Measurements from ENCODE around the gene CHCHD3.

Gene CHCHD3

DNA sequence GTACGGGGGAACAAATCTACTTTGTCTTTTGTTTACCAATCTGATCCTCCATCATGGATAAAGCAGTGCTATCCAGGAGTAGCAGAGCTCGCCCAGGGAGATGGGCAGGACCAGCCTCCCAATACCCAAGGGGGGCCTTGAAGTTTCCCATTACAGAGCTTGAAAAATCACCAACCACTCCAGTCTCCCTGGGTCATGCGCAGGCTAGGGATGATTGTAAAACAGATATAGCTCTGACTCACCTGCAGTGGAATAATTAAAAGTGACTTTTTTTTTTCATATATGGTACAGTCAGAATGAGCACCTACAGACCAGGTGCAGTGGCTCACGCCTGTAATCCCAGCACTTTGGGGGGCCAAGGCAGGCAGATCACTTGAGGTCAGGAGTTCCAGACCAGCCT lies 301.1 kb downstream of the CHCHD3 start:
- FAIRE-seq (no peak), DNase-seq (ENCODE audit: low spot score) (no peak)

DNA sequence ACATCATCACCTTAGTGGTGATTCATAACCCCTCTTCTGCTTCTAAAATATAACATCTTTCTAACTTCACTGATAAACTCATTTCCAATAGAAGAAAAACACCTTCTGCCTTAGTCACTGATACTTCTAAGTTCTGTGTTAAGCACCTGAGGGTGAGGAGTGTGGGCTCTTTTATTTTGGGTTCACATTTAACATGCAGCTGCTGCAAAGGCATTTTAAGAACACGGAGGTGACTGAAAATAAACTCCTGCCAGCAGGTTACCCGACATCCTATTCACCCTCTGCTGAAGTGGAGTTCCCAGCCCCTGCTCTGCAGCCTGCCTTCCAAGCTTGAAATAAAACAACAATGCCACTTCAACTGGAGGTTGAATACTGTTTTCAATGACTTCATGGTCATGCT lies 302.7 kb downstream of the CHCHD3 start:
- no peak for FAIRE-seq
- DNase-seq (ENCODE audit: low spot score), result no peak

DNA sequence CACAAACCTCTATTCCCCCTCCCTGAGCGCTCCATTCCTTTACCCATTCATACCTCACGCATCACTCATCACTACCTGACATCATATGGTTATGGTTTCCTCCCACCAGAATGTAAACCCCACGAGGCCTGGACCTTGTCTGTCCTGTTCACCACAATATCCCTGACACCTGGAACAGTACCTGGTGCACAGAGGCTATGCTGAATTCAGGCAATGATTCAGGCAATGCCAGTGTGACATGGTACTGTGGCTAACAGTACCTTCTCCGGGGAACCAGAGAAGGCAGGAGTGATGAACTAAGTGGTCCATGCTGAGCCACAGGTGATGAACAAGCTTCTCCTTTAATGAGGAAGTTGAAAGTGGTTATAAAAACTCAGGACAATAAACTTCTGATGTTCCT lies 303.1 kb downstream of the CHCHD3 start:
- DNase-seq (ENCODE audit: low spot score) (no peak), FAIRE-seq (no peak)

DNA sequence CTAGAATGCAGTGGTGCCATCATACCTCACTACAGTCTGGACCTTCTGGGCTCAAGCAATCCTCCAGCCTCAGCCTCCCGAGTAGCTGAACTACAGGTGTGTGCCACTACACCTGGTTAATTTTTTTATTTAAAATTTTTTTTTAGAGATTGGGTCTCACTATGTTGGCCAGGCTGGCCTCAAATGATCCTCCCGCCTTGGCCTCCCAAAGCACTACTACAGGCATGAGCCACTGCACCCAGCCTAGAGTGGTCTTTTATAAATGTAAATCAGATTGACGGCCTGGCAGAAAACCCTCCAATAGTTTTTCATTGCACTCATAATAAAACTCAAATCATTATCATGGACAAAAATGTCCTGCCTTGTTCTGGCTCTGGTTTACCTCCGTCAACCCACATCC lies 303.9 kb downstream of the CHCHD3 start:
- DNase-seq (ENCODE audit: low spot score) (no peak), FAIRE-seq (no peak)

DNA sequence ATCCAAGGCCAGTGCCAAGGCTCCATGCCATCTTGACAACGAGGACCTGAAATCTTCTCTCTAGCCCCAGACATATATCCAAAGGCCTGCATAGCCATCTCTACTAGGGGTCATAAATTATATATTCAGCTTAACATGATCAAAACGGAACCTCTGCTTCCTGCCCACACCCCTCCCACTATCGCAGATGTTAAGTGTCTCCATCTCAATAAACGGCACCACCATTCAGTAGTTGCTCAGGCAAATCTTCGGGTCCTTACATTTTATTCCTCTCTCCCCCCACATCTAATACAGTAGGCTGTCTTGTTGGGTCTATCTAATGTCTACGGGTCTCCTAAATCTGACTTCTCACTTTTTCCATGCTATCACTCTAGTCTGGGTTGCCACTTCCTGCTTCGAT lies 304.5 kb downstream of the CHCHD3 start:
- DNase-seq (ENCODE audit: low spot score) (no peak), FAIRE-seq (no peak)

DNA sequence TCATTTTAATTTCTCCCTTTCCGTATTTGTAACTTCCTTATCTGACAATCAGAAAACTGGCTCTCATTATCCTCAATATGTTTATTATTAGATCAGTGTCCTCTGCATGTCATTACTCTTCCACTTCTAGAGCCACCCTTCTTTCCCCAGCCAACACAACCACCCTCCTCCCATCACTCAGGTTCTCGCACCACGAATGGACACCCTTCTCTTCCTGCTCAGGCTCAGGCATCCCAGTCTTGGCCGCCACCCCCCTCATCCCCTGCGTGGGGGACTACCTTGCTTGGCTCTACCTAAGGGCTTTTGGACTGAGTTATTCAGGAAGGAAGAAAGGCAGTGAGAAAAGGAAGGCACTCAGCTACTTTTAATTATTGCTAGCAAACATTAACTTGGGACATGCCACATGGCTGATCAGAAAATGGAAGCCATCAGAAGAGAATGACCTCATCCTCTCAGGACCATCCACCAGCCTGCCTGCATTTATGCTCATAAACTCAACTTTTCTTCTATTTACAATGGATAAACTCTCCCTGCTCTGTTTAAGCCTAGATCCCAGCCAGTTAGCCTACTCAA lies 305.8 kb downstream of the CHCHD3 start:
- no peak for FAIRE-seq
- no peak for DNase-seq (ENCODE audit: low spot score)

DNA sequence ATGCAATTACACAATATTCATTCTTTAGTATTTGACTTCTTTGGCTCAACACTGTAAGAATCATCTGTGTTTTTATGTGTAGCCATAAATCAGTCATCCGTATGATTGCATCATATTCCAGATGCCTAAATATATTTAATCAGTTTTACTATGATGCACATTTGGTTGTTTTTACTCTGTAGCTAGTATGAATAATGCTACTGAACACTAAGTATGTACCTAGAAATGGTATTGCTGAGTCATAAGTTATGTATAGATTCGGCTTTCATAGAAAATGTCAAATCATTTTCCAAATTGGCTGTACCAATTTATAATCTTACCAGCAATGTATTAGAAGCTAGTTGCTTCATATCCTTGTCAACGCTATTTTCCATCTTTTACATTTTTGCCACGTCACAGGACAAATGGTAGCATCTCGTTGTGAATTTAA lies 308.3 kb downstream of the CHCHD3 start:
- FAIRE-seq (no peak), DNase-seq (ENCODE audit: low spot score) (no peak)

DNA sequence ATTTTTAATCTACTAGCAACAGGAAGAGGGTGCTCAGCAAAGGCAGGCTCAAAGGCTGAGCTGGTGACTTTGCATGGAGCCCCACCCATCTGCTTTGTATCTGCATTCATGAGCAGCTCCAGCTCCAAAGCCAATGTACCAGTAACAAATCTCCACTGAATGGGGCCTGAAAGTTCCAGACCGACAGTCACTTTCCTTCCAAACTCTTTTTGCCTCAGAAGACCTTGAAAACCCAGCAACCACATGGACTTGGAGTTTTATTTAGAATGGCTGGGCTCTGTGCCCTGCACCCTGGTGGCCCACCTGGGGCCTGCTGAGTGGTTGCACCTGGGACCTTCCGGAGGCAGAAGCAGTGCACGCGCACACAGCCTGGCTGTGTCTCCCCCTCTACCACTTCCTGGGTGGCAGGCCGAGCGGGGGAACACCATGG lies 310.6 kb downstream of the CHCHD3 start:
- no peak for FAIRE-seq
- DNase-seq (ENCODE audit: low spot score), result no peak

DNA sequence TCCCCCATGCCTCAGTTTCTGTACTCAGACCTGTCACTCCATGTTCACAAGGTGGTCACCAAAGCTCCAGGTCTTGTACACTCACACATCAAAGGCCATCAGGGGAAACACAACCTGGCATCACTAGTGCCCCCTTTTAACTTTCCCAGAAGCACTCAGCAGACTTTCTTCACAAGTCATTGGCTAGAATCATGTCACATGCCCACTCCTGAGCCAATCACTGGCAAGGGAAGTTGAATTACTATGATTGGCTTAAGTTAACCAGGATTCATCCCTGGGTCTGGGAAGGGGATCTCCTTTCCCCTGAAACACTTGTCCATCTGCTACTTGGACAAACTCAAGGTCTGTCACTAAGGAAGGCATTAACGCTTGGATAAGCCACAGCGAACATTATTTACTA lies 311.8 kb downstream of the CHCHD3 start:
- DNase-seq (ENCODE audit: low spot score) (no peak), FAIRE-seq (no peak)

DNA sequence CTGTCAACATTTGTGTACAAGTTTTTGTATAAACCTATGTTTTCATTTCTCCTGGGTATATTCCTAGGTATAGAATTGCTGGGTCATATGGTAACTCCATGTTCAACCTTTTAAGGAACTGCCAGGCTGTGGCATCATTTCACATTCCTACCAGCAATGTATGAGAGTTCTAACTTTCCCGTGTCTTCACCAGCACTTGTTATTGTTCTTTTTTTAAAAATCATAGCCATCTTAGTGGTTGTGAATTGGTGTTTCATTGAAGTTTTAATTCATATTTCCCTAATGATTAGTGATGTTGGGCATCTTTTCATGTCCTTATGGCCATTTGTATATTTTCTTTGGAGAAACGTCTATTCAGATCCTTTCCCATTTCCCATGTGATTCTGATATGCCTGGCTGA lies 312.6 kb downstream of the CHCHD3 start:
- FAIRE-seq (no peak), DNase-seq (ENCODE audit: low spot score) (no peak)

DNA sequence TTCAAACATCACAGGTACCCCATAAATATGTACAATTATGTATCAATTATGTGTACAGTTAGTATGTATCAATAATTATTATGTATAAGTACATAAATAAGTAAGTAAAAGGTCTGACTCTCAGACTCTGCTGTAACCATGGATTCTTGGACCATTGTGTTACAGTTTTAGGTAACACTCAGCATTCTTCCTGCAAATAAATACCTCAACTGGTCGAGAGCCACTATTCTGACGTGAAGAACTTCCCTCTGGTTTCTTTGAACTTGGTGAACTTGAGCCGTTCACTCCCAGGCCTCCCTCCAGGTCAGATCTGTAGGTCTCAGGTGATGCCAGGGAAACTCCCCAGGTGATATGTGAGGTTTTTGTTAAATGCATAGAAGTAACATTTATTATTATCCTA lies 313.8 kb downstream of the CHCHD3 start:
- DNase-seq (ENCODE audit: low spot score), result no peak

DNA sequence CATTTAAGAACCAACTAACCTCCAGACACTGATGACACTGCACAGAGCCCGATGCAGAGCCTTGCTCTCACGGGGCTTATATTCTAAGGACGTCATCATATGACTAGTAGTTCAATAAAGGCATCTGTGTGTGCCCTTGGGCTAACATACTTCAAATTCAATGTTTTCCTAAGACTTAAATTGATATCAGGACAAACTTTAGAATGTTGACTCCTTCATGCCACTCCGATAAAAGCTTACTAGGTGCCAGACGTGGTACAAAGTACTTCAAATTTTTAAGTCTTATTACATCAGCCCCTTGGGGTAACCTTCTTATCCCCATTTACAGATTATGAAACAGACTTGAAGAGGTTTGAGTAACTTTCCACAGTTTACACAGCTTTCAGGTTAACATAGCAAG lies 314.5 kb downstream of the CHCHD3 start:
- FAIRE-seq, result no peak

More for the DNA sequence above, 313.8 kb downstream of the CHCHD3 start:
- no peak for FAIRE-seq

DNA sequence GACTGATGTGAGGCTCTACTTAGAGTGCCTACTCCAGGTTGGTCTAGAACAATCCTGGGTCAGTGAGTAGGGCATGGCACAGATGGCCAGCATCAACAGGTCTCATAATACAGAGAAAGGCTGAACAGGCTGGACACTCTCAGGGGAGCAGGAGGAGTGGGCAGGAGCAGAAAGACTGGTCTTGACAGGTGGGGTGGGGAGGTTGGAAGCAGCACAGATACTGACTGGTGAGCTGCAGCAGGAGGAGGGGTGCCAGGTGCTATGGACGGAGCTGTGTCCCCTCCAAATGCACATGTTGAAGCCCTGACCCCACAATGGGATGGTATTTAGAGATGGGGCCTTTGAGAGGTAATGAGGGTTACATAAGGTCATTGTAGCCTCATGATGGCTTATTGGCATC lies 315.2 kb downstream of the CHCHD3 start:
- FAIRE-seq (no peak), DNase-seq (ENCODE audit: low spot score) (no peak)

More for the DNA sequence above, 314.5 kb downstream of the CHCHD3 start:
- DNase-seq (ENCODE audit: low spot score), result no peak

DNA sequence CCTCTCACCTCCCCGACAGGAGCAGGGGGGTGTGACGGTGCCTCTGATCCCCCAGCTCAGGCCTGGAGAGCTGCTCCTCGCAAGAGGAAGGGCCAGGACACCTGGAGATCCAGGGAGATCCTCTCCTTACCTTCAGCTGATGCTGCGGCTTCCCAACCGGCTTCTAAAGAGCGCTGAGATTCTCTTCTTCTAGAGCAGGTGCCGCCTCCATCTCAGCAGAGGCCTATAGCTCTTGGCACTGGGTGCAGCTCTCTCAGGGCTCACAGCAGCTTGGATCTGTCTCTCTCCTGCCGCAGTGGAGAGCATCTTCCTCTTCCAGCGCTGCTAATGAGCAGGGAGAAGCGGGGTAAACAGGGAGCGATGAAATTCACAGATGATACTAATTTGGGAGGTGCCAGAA lies 316.0 kb downstream of the CHCHD3 start:
- FAIRE-seq, result no peak

DNA sequence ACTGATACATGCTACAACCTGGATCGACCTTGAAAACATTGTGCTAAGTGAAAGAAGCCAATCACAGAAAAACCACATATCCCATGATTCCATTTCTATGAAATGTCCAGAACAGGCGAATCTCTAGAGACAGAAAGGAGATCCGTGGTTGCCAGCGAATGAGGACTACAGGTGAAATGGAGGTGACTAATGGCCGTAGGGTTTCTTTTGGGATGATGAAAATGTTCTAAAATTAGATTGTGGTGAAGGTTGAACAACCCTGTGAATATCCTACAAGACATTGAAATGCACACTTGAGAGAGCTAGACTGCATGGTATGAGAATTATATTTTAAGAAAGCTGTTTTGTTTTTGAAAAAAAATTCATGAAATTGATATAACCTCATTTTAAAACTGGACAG lies 317.1 kb downstream of the CHCHD3 start:
- FAIRE-seq, result no peak
- DNase-seq (ENCODE audit: low spot score), result no peak

More for the DNA sequence above, 316.0 kb downstream of the CHCHD3 start:
- no peak for DNase-seq (ENCODE audit: low spot score)

DNA sequence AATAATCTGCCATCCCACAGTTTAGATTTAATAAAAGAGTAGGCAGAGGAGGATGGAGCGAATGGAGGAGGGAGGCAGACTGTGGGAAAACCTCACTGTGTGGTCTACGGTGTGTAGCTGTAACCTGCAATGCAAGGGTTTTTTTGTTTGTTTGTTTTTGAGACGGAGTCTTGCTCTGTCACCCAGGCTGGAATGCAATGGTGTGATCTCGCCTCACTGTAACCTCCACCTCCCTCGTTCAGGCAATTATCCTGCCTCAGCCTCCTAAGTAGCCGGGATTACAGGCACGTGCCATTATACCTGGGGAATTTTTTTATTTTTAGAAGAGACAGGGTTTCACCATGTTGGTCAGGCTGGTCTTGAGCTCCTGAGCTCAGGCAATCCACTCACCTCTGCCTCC lies 321.0 kb downstream of the CHCHD3 start:
- DNase-seq (ENCODE audit: low spot score), result no peak
- FAIRE-seq, result no peak

DNA sequence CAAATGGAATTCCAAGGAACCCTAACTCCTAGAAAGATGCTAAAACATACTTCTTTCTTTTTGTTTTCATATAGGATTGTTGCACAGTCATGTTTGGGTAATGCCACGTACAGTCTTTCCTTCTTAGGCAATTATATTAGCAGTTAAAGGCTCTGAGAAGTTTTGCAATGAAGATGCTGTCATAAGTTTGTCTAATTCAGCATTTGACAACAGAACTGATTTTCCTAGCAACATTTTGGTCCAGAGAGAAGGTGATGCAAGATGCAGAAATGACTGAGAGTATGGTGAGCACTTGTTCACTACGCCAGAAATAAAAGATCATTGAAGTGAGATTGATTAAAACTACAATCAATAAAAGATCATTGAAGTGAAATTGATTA lies 321.7 kb downstream of the CHCHD3 start:
- FAIRE-seq, result no peak
- DNase-seq (ENCODE audit: low spot score), result no peak

DNA sequence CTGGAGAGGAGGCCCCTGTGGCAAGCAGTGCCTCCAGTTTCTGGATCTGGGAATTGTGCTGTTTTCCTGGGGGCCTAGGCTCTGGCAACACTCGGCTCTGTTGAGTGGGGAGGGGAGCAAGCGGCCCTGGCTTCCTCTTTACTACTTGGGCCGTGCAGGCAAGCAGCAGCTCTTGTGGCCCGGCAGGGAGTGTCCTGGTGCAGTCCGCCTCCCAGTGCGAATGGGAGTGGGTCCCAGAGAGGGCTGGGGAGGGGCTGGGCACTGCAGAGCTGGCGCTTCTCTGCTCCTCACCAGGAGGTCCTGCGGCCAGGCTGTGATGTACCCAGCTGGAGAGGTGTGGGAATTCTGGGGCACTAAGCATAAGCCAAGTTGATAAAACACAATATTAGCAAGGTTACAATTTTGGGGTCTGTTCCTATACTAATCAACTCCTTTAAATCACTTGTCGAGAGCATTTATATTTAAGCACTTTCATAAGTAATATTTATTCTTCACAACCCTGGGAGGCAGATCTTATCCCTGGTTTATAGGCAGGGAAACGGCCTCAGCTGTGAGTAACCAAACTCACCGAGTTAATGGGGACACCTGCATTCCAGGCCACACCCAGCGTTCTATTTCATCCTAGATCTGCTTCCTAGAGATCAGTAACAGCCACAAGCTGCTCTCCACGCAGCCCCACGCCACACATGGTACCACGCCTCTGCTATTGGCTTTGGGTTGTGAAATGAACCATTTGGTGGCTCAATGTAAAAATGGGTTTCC lies 322.2 kb downstream of the CHCHD3 start:
- no peak for FAIRE-seq
- DNase-seq (ENCODE audit: low spot score), result no peak

DNA sequence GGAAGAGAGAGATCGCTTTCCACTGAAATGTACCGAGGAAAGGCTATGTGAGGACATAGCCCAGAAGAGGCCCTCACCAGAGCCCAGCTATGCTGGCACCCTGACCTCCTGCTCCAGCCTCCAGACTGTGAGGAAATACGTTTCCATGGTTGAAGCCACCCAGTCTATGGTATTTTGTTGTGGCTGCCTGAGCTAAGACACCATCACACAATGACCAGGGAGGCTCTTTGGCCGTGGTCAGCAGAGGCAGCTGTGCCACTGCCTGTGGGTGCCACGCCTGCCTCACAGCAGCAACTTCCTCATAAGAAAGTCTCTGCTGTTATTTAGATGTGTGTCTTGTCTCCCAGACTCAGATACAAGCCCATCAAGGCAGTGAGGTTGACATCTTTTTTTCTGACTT lies 322.9 kb downstream of the CHCHD3 start:
- DNase-seq (ENCODE audit: low spot score) (no peak), FAIRE-seq (no peak)

DNA sequence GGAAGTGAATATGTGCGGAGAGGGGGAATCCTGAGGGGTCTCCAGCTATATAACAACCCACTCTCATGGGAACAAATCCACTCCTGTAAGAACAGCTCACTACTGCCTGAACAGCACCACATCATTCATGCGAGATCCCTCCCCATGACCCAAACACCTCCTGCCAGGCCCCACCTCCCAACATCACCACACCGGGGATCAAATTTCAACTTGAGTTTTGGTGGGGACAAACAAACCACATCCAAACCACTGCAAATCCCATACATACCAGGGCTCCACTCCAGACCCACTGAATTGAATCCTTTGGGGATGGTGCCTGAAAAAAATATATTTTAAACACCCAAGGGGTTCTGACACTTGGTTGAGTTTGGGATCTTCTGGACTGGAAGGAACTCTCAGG lies 324.1 kb downstream of the CHCHD3 start:
- FAIRE-seq (no peak), DNase-seq (ENCODE audit: low spot score) (no peak)

DNA sequence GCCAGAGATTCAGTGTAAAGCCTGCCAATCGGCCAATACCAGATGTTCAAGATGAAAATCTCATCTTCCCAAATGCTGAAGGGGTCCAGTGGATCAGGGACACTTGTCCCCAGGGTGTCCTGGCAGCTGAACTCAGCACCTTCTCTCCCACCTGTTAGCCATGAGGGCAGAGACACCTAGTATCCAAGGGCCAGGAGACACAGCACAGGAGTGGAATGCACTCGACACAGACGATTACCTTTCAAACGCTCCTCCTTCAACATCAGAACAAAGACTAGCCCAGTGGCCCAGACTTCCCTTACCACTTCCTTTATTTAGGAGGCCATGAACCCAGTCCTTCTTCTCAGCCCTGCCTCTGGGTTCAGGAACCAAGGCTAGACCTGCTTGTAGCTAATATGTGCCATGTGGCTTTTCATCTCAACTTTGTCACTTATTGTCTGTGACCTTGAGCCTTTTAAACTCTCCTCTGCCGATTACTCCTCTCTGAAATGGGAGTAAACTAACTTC lies 325.4 kb downstream of the CHCHD3 start:
- no peak for DNase-seq (ENCODE audit: low spot score)
- FAIRE-seq, result no peak

DNA sequence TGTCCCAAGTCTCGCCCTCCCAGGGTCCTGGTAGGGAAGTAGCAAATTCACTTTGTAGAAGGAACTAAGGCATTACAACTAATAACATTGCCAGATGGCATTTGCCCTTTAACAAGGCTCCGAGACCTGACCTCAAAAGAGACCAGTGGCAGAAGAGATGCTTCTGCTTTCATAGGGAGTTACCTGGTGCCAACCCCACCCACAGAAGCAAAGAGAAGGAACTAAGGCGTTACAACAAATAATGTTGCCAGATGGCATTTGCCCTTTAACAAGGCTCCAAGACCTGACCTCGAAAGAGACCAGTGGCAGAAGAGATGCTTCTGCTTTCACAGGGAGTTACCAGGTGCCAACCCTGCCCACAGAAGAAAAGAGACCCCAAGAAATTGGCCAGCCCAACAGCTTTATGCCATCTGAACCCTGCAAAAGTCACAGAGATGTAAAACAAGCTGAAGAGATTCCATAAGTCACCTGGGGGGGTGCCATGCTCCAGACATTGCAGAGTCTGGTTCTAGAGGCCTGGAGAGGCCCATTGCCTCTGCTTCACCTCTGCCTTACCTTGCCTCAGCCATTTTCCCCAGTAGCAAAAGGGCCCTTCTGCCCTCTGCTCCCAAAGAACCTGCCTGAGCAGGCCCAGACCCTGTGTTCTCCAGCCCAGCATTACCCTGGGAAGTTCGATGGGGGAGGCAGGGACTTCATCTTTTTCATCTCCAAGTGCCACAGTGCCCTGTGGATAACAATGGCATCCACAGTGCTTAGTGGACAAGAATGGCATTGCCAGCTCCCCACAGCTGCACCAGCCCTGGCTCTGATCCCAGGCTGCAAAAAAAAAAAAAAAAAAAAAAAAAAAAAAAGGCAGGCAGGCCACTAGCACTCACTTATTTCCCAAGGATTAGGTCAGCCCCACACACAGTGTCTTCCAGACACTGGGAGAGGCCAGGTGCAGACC lies 326.1 kb downstream of the CHCHD3 start:
- DNase-seq (ENCODE audit: low spot score) (no peak), FAIRE-seq (no peak)
